22Rv1 (cell line): ENCODE measurements around the gene BCHE.

ENCODE experiments used
- H3K27ac ChIP-seq: fragments of 450-650 bp; 2 replicates; pipeline ENCODE4 v1.5.1; 2017
- ZFX ChIP-seq: fragments of 450-650 bp; IDR thresholded peaks from 2 replicates; pipeline ENCODE4 v1.6.1; 2017; ENCODE audit warnings: antibody characterized with exemption, borderline replicate concordance
- TF ChIP-seq, protein P1 (sequence below): fragments of 450-650 bp; IDR thresholded peaks from 2 replicates; pipeline ENCODE4 v1.5.1; 2017; ENCODE audit warnings: mild to moderate bottlenecking

BCHE gene

DNA sequence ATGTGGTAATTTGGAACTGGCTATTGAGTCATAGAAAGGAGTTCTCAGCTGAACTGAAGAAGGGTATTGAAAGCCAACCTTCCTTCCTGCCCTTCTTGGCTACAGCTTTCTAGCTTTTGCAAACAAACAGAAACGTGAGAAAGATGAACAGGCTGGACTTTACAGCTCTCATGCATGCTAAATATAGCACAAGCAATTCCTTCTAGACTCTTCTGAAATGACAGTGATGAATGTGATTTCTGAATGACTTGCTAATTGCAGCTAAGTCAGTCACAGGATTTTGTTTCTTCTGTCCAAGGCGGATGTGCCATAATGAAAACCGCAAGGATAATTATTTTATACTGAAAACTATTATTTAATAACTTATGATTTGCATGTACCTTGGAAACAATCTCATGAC lies 36.3 kb downstream of the BCHE start:
- TF ChIP-seq, protein P1, sequence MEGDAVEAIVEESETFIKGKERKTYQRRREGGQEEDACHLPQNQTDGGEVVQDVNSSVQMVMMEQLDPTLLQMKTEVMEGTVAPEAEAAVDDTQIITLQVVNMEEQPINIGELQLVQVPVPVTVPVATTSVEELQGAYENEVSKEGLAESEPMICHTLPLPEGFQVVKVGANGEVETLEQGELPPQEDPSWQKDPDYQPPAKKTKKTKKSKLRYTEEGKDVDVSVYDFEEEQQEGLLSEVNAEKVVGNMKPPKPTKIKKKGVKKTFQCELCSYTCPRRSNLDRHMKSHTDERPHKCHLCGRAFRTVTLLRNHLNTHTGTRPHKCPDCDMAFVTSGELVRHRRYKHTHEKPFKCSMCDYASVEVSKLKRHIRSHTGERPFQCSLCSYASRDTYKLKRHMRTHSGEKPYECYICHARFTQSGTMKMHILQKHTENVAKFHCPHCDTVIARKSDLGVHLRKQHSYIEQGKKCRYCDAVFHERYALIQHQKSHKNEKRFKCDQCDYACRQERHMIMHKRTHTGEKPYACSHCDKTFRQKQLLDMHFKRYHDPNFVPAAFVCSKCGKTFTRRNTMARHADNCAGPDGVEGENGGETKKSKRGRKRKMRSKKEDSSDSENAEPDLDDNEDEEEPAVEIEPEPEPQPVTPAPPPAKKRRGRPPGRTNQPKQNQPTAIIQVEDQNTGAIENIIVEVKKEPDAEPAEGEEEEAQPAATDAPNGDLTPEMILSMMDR: no peak
- TF ChIP-seq ZFX: no peak
- H3K27ac ChIP-seq: no peak overlapping the region

DNA sequence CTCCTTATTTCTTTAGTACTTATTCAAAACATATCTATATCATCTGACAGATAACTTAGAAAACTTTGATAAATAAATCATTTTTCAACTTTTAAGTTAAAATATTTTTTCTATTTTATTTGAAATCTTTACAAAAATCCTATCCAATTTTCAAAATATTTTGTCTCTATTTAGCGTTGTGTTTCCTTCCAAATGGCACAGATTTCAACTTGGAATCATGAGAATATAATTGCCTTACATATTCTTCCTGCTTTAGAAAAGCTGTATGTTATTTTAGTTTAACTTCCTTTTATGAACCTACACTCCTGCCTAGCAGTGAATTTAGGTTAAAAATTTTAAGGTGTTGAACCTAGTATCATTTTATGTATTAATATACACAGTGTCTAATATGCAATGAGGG lies 38.2 kb downstream of the BCHE start:
- H3K27ac ChIP-seq: no peak overlapping the region
- TF ChIP-seq, protein P1: no peak
- TF ChIP-seq ZFX: no peak

DNA sequence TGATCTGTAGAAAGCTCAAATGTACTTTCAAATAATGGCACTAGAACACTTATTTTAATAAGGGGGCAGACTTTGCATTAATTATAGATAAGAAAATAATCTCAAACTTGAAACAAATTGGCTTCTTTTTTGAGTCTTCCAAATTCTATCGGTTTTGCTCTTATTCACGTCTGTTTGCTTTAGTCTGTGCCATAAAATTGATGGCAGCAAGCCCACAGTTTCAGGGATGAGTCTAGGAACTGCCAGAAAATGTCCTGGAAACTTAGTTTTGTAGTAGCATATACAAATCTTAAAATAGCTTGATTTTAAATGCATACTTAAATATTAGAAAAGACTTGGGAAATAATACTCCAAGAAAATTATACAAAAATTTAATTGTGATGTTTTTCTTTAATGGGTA lies 39.7 kb downstream of the BCHE start:
- TF ChIP-seq, protein P1: no peak
- no peak for TF ChIP-seq ZFX
- H3K27ac ChIP-seq: no peak overlapping the region

DNA sequence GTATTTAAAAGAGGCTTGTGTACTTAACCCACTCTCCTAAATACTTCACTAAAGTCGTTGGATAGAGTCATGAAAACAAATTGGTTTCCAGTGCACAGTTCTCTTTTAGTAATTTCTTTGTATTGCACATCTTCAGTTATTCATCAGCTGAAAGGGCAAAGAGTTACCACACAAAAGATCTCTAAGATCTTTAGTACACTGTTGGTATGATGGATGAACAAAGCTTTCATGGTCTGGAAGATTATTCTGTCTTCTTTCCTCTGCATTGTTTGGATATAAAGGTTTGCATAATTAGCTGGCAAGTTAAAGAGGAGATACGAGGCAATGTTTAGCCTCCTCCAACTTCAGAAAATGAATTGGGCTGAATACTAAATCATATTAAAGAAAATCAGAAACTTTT lies 40.5 kb downstream of the BCHE start:
- no peak for TF ChIP-seq ZFX
- TF ChIP-seq, protein P1: no peak

DNA sequence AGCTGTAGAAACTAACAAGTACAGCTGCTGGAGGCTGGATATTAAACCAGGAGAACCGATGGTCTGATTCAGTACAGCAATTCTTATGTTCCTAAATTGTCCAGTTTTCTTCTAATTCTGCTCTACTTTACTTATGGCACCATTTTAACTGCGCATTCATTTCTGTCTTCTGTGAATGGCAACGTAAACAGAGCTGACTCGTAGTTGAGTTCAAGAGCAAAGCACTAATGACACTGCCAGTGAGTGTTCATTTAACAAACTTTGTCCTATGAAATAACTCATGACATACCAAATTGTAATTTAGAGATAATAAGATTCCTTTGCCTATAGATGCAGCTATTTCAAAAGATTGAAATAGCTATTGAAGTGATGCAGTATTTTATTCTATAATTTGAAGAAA lies 48.7 kb downstream of the BCHE start:
- no peak overlapping the region for H3K27ac ChIP-seq
- no peak for TF ChIP-seq ZFX
- TF ChIP-seq, protein P1: no peak

More for the DNA sequence above, 40.5 kb downstream of the BCHE start:
- H3K27ac ChIP-seq: no peak overlapping the region

DNA sequence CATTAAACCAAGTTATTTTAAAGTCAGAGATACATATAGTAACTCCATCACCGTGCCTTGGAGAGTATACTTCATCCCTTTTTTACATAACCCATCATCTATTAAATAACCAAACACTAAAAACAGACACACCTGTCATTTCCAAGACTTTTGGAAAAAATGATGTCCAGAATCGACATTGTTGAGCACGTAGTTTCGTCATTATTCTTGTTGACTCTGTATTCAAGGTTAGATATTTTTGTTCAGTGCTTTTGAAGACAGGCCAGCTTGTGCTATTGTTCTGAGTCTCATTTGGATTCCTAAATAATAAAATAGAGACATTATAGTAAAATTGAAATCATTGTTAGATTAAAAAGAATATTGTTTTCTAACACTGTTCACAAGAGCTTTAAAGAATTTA lies 51.2 kb downstream of the BCHE start:
- H3K27ac ChIP-seq: no peak overlapping the region

DNA sequence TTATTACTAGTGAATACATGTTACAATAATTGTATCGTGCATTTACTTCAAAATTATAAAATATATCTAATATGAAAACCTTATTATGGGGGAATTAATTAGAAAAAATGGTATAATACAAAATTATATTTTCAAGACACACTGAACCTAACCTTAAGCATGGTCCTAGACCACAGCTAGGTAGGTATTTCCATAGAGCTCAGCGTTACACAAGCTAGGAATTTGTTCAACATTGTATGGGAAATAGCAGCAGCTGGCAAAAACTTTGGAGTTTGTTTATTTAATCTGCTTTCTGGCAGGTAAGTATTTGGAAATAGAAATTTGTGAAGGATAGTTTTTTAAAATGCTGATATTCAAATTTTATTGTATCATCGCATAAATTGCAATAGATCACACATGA lies 52.9 kb downstream of the BCHE start:
- no peak for TF ChIP-seq ZFX
- TF ChIP-seq, protein P1: no peak
- H3K27ac ChIP-seq: no peak overlapping the region

More for the DNA sequence above, 51.2 kb downstream of the BCHE start:
- TF ChIP-seq, protein P1: no peak
- no peak for TF ChIP-seq ZFX
